ENCODE results near the gene SLC2A3. TPM values are rescaled to one million over a fixed set of nuclear protein-coding genes. Genes with fewer than 3 reads are reported as not detected.

The SLC2A3 gene
- total RNA-seq, 4 donors from 2014 or later: 0.80 to 10.2 (median 8.1) TPM

GRCh38 chr12:7937833-7938506 lies 2.0 kb upstream of the SLC2A3 start:
- no peaks in the 10 kb centered on the region for H3K27me3 ChIP-seq
- no peaks in the 10 kb centered on the region for H3K9me3 ChIP-seq
- H3K36me3 ChIP-seq: no peaks in the 10 kb centered on the region
- TF ChIP-seq POLR2AphosphoS5 (IDR thresholded peaks at IDR 0.05): no peak
- TF ChIP-seq EP300 (IDR thresholded peaks at IDR 0.05; ENCODE audit: low read depth): no peak
- no peak for TF ChIP-seq POLR2A (IDR thresholded peaks at IDR 0.05)
- TF ChIP-seq, protein P1, sequence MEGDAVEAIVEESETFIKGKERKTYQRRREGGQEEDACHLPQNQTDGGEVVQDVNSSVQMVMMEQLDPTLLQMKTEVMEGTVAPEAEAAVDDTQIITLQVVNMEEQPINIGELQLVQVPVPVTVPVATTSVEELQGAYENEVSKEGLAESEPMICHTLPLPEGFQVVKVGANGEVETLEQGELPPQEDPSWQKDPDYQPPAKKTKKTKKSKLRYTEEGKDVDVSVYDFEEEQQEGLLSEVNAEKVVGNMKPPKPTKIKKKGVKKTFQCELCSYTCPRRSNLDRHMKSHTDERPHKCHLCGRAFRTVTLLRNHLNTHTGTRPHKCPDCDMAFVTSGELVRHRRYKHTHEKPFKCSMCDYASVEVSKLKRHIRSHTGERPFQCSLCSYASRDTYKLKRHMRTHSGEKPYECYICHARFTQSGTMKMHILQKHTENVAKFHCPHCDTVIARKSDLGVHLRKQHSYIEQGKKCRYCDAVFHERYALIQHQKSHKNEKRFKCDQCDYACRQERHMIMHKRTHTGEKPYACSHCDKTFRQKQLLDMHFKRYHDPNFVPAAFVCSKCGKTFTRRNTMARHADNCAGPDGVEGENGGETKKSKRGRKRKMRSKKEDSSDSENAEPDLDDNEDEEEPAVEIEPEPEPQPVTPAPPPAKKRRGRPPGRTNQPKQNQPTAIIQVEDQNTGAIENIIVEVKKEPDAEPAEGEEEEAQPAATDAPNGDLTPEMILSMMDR (IDR thresholded peaks at IDR 0.05): peak in 1 of 5 experiments; percentile 26
- intact Hi-C loops (cut with DNase I; ENCODE audit: low total_unique reads): no loop called here
- in situ Hi-C loops (cut with MboI; ENCODE audit: low pct_ligation_motif_present in 1 of 4, low pct_unique_long_range_greater_than_20kb in 1 of 4, low sequenced_read_pairs in 3 of 4): loop anchor here in 2 of 4 donors (10.0 kb wide), 1 partner anchor 57 kb away; no protein-coding TSS in a partner anchor
- no peak overlapping the region for H3K27ac ChIP-seq
- 25 to 43% methylated on average over 4 of the region's 4 CpGs for WGBS, 2 donors (ENCODE audit: low coverage in 1 of 2)
- DNase-seq: no peak
- H3K4me3 ChIP-seq: no peak overlapping the region
- peaks cover 0 to 22% (median 10%) of the 10 kb centered on the region in 4 donors for H3K4me1 ChIP-seq

- H3K4me3 ChIP-seq: peak overlapping the region; percentile 19 to 52 (median 34)
- TF ChIP-seq, protein P1 (IDR thresholded peaks at IDR 0.05): no peak
- TF ChIP-seq POLR2AphosphoS5 (IDR thresholded peaks at IDR 0.05) (no peak), EP300 (IDR thresholded peaks at IDR 0.05; ENCODE audit: low read depth) (no peak), POLR2A (IDR thresholded peaks at IDR 0.05) (no peak)
- peaks cover 0 to 27% (median 10%) of the 10 kb centered on the region in 4 donors for H3K4me1 ChIP-seq
- intact Hi-C loops (cut with DNase I; ENCODE audit: low total_unique reads) (no loop called here), in situ Hi-C loops (cut with MboI; ENCODE audit: low pct_ligation_motif_present in 1 of 4, low pct_unique_long_range_greater_than_20kb in 1 of 4, low sequenced_read_pairs in 3 of 4) (loop anchor here in 2 of 4 donors (10.0 kb wide), 1 partner anchor 60 kb away; no protein-coding TSS in a partner anchor)
- H3K36me3 ChIP-seq: peaks cover 0 to 14% (median 5%) of the 10 kb centered on the region in 4 donors
- no peaks in the 10 kb centered on the region for H3K9me3 ChIP-seq
- H3K27ac ChIP-seq: peak overlapping the region; percentile 80 to 88 (median 84)
- WGBS, 2 donors (ENCODE audit: low coverage in 1 of 2): 20 to 63% methylated on average over 1 to 16 of the region's 16 CpGs
- no peak for DNase-seq
- H3K27me3 ChIP-seq: no peaks in the 10 kb centered on the region
Measured at GRCh38 chr12:7934889-7935492, 996 bp downstream of the SLC2A3 start.

DNA sequence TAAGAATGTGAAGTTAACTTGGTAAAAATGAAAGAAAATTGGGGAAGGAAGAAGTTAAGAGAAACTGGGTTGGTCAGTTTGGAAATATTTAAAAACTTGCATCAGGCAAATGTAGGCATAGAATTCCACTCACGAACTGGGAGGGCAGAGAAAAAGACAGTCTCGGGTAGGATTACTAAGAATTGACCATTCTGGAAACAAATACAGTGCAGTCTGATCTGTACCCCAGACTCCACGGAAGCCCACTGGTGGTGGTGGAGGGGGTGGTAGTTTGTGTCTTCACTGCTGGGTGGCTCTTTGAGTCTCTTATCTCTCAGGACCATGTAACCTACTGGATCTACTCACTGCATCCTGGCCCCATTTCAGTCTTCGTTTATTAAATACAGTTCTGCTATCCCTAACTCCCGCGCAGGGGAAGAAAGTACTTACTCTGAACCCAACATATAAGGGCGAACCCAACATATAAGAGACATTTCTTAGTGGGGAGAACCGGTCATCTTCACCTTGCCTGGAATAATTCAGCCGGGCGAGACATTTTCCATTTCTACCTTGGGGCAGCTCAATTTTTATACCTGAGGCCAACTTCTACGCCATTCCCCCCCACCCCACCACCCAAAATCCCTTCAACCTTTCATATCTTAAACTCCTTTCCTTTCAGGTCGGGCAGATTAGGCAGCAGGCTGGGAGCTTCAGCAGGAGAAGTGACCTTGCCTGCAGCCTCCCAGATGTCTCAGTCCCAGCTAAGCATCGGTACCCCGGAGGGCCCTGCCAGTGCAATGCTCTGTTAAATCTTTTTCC lies 1.7 kb downstream of the SLC2A3 start:
- 48 to 50% methylated on average over 8 to 13 of the region's 14 CpGs for WGBS, 2 donors (ENCODE audit: low coverage in 1 of 2)
- H3K4me1 ChIP-seq: peaks cover 0 to 27% (median 10%) of the 10 kb centered on the region in 4 donors
- no peaks in the 10 kb centered on the region for H3K27me3 ChIP-seq
- intact Hi-C loops (cut with DNase I; ENCODE audit: low total_unique reads): no loop called here
- peak overlapping the region; percentile 80 to 88 (median 84) for H3K27ac ChIP-seq
- peak overlapping the region; percentile 19 to 52 (median 34) for H3K4me3 ChIP-seq
- peaks cover 0 to 16% (median 6%) of the 10 kb centered on the region in 4 donors for H3K36me3 ChIP-seq
- no peaks in the 10 kb centered on the region for H3K9me3 ChIP-seq
- TF ChIP-seq, protein P1 (IDR thresholded peaks at IDR 0.05): no peak
- no peak for TF ChIP-seq POLR2AphosphoS5 (IDR thresholded peaks at IDR 0.05)
- in situ Hi-C loops (cut with MboI; ENCODE audit: low pct_ligation_motif_present in 1 of 4, low pct_unique_long_range_greater_than_20kb in 1 of 4, low sequenced_read_pairs in 3 of 4): loop anchor here in 2 of 4 donors (10.0 kb wide), 1 partner anchor 61 kb away; no protein-coding TSS in a partner anchor
- no peak for DNase-seq

Data from transverse colon (tissue), 4 donors.